Left hindlimb (tissue), 1 donor: ENCODE results near the gene TSPAN15.

Source experiments
- DNase-seq: peaks from one replicate; pipeline ENCODE4 v3.0.0-alpha.2; 2018

The TSPAN15 gene

DNA sequence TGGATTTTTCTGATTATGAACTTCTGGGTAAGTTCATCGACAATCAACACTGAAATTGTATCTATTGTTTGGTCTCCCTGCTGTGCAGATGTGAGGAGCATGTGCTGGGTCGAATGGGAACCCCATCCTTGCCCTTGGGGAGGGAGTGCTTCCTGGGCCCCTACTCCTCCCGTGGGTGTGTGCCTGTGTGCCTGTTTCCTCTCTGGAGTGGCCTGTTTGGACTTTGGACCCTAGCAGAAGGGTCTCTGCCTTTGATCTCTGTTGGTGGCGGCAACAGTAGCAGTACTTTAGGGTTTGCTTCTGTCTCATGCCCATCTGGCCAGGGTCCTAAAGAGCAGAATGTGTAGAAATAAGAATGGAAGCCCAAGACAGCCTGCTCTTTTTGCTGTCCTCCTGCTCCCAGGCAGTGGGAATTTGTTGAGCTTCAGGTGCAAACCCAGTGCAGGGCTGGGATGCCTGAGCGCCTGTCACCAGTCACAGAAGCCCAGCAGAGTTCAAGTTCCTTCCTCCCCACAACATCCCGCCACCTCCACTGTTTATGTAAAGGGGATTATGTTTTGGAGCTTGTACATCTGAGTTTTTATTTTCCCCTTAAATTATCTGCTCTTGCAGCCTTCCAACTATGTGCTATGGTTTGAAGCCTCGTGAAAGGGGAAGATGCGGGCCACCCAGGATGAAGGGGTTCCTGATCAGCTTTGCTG is 33.1 kb upstream of the TSPAN15 start:
- no peak for DNase-seq

DNA sequence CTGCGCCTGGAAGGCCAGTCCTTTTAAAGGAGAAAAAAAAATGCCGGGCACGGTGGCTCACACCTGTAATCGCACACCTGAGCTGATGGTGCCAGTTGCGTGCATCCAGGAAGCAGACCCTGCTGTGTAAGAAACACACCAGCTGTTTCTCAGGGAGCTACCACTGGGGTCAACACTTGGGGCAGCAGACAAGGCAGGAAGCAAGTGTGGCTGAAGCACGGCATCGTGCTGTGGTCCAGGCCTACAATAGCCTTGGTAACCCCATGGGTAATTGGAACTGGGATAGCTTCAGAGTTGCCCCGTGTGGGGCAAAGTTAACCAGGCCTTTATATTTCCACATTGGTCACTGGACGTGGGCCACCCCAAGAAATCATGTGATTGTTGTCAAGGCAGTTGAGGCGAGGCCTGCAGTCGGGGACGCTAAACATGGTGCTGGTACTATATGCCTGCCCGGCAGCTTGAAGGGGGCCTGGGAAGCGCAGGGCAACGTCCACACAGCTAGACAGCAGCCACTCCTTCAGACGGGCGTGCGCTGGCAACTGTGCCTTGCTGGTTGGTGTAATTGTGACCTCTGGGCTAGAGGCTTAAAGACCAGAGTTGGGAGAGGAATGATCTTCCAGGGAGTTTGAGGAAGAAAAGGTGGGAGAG is 32.0 kb upstream of the TSPAN15 start:
- DNase-seq = no peak

DNA sequence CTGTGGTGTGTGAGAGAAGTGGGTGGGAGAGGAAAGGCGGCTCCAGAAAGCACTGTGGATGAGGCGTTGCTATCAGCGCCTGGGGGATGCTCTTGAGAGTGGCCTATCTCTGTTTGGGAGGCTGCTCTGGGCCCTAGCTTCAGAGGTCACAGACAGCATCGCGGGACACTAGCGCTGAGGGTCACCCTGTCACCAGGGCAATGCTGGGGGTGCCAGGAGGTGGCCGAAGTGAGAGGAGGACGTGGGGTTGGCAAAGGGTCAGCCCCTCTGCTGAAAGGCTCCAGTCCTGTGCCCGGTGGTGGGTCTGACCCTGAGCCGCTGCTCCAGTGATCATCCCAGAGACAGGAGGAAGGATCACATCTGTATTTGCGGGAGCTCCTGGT is 31.5 kb upstream of the TSPAN15 start:
- DNase-seq = no peak

GRCh38 chr10:69421611-69422308 is 29.5 kb upstream of the TSPAN15 start:
- DNase-seq = no peak

- no peak for DNase-seq
Measured at GRCh38 chr10:69422676-69423075, 28.6 kb upstream of the TSPAN15 start.

GRCh38 chr10:69425041-69425440 is 26.2 kb upstream of the TSPAN15 start:
- DNase-seq = no peak

DNA sequence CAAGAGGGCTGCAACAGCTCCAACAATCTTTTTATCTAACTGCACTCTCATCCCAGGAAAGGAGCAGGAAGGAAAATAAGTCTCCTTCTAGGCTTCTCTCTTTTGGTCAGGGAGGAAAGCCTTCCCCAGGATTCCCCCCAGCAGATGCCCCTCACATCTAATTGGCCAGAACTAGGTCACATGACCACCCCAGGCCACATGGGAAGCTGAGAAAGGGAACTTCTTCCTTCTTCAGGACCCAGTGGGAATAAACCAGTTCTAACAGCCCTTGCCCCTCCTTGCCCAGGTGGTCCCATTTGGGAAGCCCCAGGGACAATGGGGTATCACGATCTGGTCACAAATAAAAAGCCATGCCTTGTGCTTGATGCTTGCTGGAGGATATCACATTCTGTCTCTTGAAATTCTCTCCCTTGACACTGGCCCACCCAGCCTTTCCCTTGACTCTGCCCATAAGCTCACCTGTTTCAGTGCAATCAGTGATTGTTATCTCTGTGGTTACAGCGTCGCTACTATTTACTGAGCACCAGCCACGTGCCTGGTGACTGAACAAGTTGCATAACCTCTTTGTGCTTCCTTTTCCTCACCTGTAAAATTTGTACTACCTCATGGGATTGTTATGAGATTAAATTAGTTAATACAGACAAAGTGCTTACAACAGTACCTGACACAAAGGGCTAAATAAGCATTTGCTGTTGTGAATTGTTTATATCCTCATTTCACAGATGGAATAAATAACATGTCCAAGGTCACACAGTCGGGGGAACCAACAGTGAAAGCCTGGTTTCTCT is 25.6 kb upstream of the TSPAN15 start:
- DNase-seq = no peak

DNA sequence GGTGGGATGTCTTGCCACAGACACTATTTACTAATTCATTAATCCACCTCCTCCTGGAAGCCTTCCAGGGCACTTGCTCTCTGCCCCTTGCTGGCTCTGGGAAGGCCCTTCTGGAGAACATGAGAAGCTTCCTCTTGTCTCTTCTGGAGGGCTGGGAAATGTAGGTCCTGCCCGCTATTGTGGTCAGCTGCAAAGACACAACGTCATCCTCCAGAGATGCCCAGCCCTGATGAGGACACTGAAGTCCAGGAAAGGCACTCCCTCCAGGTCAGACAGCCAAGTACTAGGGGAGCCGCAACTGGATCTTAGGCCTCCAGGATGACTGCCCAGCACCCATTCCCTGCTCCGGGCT is 24.9 kb upstream of the TSPAN15 start:
- no peak for DNase-seq

GRCh38 chr10:69428165-69428564 is 23.1 kb upstream of the TSPAN15 start:
- DNase-seq = no peak

- DNase-seq = no peak
Measured at GRCh38 chr10:69434169-69434568, 17.1 kb upstream of the TSPAN15 start.

- no peak for DNase-seq
Measured at GRCh38 chr10:69434926-69435325, 16.3 kb upstream of the TSPAN15 start.

- no peak for DNase-seq
Measured at GRCh38 chr10:69435966-69436520, 15.2 kb upstream of the TSPAN15 start.

- no peak for DNase-seq
Measured at GRCh38 chr10:69437321-69438259, 13.7 kb upstream of the TSPAN15 start.

DNA sequence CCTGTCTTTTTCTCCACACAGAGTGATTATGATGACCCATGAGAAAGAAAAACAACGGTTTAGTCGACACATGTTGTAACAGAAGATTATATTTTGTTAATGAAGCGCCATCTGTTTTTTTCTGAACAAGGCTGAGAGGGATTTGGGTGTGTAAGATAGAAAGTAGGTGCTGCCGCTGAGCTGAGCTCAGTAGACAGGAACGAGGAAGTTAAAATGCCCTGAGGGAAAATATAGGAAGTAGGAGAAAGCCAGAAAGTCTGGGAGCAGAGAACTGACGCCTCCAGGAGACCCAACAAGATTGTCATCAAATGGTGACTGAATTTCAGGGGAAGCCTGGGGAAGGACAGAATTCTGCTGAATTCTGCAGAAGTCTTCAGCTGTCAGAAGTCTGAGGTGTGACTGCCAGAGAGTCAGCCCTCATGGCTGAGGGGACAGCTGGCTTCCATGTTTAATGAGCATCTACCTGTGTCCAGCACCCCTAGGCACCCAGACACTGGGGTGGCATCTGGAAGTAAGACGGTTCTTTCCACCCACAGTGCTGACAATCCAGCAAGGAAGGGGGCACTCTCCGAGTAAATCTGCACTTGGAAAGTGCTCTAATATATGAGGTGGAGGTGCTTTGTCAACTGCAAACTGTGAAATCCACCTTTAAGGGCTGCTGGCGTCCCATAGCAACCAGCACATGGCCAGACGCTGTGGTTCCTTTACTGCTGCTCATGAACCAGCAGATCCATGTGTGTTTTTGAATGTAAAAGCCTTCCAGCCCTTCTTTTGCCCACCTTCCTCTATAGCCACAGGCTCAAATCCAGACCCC is 12.5 kb upstream of the TSPAN15 start:
- DNase-seq = no peak

- peak; percentile 72 for DNase-seq
Measured at GRCh38 chr10:69439350-69439739, 11.9 kb upstream of the TSPAN15 start.

- no peak for DNase-seq
Measured at GRCh38 chr10:69439813-69440506, 11.3 kb upstream of the TSPAN15 start.

GRCh38 chr10:69443354-69443753 is 7.9 kb upstream of the TSPAN15 start:
- DNase-seq = no peak

- DNase-seq = no peak
Measured at GRCh38 chr10:69445041-69445440, 6.2 kb upstream of the TSPAN15 start.

GRCh38 chr10:69446229-69446628 is 5.0 kb upstream of the TSPAN15 start:
- no peak for DNase-seq

DNA sequence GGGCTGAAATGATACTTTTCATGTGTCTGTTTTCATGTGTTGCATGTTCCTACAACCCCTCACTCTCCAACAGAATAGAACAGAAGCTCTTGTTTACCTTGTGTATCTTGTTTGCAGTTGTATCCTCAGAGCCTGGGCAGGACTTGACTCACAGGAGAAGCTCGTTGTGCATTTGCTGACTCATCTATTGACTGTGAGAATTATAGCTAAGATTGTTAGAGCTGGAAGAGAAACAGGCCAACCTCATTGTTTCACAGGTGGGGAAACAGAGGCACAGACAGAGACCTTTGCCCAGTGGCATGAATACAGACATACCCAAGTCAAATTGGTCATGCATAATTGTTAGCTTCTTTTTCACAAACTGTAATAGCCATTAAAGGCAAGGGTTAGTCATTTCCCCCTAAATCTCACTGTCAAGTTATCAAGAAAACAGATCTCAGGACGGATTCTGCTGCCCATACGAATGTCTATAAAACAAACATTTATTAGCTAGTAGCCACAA is 4.6 kb upstream of the TSPAN15 start:
- no peak for DNase-seq
